Putamen (tissue), 1 donor: Measurements from ENCODE around the gene IL1RL2.

Source experiments
- DNase-seq: peaks from one replicate; pipeline ENCODE4 v3.0.0-alpha.2; 2016; ENCODE audit warnings: low spot score

IL1RL2 gene

DNA sequence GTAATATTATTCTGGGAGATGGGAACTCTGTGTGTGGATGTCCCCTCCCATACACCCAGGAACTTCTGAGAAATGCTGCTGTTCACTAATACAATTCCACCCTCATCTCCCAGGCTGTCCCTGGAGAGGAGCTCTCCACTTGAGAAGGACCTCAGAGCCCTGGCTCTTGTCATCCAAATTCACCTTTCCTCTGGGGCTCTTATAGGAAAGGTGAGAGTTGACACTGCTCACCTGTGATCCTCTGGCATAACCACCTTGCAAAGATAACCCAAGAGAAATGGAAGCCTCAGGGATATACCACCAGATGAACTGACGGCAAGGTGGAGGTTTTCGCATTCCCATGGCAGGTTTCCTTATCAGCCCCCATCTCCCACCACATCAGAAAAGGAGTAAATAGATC is 52.0 kb downstream of the IL1RL2 start:
- DNase-seq, result no peak

GRCh38 chr2:102239344-102239743 is 52.5 kb downstream of the IL1RL2 start:
- no peak for DNase-seq

- DNase-seq, result peak; percentile 79
These were observed 54.0 kb downstream of the IL1RL2 start for GRCh38 chr2:102240640-102241370.

- no peak for DNase-seq
These were observed 54.9 kb downstream of the IL1RL2 start for GRCh38 chr2:102241616-102242305.

DNA sequence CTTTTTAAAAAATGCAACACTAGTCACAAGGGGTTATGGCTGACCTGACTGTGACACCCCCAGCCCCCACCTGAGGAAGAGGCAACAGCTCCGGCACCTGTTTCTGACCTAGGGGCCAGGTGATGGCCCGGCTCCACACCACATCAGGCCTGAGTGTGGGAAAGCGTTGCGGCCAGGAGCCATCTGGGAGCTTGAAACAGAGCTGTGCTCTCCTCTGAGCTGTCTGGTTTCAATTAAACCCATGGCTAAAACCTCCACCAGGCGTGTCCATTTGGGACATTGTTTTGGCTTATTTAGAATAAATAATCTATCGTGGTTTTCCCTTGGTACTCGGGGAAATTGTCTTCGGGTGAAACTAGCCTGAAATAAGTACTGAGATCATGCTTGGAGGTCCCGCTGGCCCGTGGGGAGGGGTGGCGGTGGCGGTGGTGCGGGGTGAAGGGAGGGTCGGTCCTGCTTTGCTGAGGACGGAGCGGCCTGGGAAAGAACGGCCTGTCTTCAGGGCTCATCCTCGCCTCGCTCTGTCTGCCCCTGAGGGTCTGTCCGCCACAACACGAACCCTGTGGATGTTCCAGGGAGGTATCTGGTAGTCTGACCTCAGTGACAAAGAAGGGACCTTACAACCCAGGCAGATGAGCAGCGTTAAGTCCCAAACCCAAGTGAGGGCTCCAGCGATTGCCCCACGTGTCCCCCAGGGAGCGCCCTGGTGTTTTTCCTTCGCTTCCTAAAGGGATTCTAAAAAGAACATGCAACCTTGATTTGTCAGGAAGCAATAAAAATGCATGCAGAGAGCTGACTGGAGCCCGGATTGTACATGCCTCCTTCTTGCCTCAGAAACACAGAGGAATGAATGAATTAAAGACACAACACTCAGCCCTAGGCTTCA is 58.7 kb downstream of the IL1RL2 start:
- no peak for DNase-seq

DNA sequence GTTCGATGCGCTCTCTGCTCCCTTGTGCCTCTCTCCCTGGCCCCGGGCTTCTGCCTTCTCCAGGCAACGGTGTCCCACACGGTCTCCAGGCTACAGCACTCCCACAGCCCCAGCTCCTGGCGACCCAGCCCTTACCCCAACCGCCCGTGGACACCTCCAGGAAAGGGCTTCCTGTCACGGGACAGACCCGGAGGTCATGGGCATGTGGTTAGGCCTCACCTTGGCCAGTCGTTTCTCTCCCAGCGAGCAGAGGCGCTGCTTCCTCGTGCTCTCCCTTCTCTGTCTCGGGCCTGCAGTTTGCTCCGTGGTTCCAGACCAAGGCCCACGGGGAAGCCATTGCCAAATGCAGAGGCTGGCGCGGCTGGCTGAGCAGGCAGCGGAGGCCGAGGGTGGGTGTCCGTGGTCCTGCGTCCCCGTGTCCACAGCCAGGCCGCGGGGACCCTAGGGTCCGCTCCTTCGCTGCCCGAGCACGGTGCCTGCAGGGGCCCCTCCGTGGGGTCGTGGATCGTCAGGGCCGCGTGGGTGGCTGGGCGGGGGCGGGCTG is 63.5 kb downstream of the IL1RL2 start:
- no peak for DNase-seq

GRCh38 chr2:102251042-102251848 is 64.4 kb downstream of the IL1RL2 start:
- DNase-seq, result no peak

- DNase-seq, result no peak
These were observed 65.0 kb downstream of the IL1RL2 start for GRCh38 chr2:102251849-102252203.

GRCh38 chr2:102252236-102252635 is 65.4 kb downstream of the IL1RL2 start:
- DNase-seq, result no peak

DNA sequence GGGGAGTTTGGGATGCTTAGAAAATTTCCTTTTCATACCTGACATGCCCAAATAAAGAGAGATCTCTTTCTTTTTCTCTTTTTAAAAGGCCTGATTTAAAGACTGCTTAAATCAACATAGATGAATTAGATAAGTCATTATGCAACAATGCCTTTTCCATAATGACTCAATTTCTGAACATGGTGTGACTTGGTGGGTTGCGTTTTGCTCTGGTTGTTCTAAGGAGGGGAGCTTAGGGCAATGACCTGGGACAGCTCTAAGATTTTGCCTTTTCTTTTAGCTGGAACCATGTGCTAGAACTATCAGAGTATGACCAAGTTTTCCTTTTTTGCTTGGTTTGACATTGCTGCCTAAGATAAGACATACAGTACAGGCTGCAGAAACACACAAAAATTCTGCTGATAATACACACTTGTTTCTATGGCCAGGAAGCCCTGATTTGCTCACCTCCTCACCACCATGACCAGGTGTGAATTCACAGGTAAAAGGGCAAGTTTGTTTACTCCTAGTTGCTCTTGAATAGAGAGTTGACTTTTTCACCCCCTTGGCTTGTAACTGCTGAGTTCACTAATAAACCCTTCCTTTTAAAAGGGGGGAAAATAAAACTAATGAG is 66.4 kb downstream of the IL1RL2 start:
- no peak for DNase-seq

DNA sequence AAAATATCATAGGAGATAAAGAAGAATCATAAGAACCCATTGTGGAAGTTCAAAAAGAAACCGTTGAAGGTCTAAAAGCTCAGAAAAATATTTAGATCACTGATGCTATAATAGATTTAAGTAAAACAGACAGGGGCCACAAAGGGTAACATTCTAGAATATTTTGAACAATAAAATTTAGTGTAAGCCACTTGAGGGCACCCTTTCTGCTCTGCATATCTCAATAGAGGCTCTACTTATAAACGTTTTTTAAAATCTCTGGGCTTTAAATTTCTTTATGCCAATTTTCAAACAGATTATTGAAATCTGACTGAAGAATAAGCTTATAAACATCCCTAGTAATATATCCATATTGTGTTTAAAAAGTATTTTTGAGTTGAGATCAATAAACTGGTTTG is 66.9 kb downstream of the IL1RL2 start:
- DNase-seq, result no peak

GRCh38 chr2:102256276-102256675 is 69.5 kb downstream of the IL1RL2 start:
- DNase-seq, result no peak

DNA sequence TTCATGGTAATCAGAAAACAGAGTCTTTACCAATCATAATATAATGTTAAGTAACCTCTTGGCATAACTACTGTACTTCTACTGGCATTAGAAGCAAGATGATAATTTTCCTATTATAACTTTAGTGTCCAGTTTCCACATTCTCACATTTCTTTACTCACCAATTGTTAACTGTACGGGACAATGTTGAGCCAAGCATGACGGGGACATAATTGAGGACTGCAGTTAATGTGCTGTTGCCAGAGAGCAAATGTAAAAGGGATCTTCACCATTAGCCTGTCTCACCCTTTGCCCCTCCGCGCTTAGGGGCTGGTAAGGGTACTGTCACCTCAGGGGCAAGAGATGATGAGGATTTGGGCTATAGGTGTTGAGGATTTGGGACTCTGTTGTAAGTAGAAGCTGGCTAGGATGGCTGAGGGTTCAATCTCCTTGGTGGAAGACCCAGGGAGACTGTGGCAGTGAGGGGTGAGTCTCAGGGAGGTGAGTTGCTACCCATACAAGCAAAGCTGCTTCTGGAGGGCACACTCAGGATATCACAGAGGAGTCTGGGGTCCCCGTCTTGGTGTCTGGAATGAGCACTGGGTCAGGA is 70.1 kb downstream of the IL1RL2 start:
- DNase-seq, result no peak

- DNase-seq, result no peak
These were observed 71.2 kb downstream of the IL1RL2 start for GRCh38 chr2:102258025-102258385.

DNA sequence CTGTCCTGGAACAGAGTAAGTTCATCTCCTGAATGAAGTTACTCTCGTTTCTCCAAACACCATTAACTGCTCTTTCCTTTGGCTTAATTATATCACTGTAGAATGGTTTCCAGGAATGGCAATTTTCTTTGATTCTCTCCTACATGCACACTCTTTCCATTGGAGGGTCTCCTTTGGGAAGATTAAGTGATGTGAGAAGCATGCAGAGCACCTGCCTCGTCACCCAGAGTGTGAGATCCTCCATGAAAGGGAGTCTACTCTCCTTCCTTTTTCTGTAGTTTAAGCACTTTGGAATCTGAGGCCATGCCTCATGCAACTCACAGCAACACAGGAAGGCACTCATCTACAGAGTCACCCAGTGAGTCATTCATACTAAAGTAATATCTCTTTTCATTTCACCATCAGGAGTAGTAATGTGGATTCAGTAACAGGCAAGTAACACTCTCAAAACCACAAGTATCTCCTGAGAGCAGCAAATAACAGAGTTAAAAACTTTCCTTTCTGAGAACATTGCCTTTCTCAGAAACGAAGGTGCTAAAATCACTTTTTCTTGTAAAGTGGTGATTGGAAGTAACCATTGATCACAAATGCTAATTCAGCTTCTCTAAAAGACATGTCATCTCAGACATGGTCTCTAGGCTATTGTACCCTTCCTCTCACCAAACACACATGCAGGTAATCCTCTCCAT is 71.7 kb downstream of the IL1RL2 start:
- no peak for DNase-seq

- no peak for DNase-seq
These were observed 74.8 kb downstream of the IL1RL2 start for GRCh38 chr2:102261467-102262135.

DNA sequence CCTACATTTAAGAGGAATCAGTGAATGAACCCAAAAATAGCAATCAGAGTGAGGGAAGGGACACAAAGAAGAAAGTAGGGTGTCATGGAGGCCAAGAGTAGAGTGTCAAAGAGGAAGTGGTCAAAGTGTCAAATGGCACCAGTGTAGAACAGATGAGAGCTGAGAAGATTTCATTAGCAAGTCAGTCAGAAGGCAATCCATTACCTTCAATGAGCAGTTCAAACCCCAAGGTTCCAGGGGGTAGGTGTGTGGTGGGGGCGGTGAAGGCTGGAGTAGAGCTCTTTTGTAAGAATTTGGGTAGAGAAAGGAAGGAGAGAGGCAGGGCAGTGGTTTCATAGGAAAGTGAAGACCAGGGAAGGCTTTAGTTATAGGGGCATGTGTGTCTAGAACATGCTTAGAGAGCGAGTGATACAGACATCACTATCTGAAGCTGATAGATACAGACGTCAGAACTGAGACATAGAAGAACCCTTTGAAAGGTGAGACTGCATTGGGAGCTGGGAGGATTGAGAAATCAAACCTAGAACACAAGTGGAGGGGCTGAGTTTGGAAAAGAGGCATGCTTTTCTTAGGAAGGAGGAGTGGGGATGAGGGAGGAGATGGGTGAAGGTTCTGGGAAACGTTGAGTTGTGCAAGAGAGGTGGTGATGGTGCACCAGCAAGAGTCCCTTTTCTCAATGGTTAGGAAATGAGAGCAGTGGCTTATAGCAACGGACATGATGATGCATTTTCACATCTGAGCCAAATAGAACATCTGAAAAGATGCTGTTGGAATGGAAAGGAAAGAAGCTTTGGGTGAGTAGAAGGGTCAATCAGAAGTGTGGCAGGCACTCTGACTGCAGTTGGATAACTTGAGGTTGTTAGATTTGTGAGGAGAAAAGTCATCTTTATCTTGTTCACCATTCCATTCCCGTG is 75.7 kb downstream of the IL1RL2 start:
- no peak for DNase-seq

DNA sequence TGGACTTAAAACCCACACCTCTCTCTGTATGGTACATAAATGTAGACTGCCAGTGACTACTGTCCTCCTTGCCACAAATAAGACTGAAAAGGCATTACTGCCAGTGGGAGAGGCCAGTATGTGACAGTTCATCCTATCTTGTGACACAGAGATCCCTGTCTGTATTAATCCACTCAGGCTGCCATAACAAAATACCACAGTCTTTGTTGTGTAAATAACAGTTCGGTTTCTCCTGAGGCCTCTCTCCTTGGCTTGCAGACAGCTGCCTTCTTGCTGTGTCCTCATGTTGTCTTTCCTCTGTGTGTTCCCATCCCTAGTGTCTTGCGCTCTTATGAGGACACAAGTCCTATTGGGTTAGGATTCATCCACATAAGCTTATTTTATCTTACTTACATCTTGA is 78.1 kb downstream of the IL1RL2 start:
- DNase-seq, result no peak

- no peak for DNase-seq
These were observed 79.4 kb downstream of the IL1RL2 start for GRCh38 chr2:102266204-102266603.
